ENCODE data around the gene CNTNAP2. TPM values are rescaled to one million over a fixed set of nuclear protein-coding genes. Genes with fewer than 3 reads are reported as not detected.

Gene CNTNAP2
- polyA plus RNA-seq, 4 donors: 0.54 to 10.1 (median 2.6) TPM

DNA sequence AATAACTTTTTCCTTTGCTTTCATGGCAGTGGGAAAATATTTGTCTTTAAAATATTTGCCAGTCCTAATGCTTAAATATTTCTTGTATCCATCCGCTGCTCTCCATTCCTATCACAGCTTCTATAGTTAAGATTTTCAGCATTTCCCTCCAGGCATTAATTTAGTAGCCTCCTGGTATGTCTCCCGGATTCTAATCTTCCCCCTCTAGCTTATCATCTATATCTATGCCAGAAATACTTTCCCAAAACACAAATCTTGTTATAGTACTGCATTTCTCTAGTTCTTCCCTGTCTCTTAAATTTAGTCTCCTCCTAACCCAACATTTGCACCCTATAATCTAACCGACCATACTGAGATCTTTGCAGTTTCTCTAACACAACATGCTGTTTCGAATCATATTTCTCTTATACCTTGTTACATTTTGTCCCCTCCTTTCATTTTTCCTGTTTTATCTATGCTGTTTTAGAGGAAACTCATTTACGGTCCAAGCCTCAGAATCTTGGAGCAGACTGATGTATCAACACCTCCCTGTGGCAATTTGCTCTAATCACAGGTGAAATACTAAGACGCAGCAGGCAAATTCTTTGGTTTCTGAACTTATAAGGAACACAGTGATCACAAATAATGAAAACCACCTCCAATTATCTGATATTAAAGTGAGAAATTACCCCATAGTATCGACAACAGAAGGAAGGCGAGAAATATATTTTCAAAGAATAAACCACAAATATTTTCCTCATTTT, 10.3 kb downstream of the CNTNAP2 start:
- no peaks in the 10 kb centered on the region for H3K9me3 ChIP-seq (ENCODE audit: control insufficient read depth in 2 of 2, insufficient read depth in 1 of 2, low read depth in 1 of 2, low read length in 1 of 2)
- H3K27ac ChIP-seq (ENCODE audit: low read depth in 1 of 3, low read length in 2 of 3): no peak overlapping the region
- H3K4me3 ChIP-seq (ENCODE audit: low read depth in 1 of 3, low read length in 3 of 3): no peak overlapping the region
- H3K36me3 ChIP-seq (ENCODE audit: control insufficient read depth in 3 of 3, insufficient read depth in 2 of 3, low read depth in 1 of 3, low read length in 3 of 3): no peaks in the 10 kb centered on the region
- DNase-seq (no peak), FAIRE-seq (no peak)
- 73 to 80% (median 75%) methylated on average over 8 of the region's 8 CpGs for WGBS, 3 donors
- no peaks in the 10 kb centered on the region for H3K4me1 ChIP-seq (ENCODE audit: control insufficient read depth in 3 of 3, insufficient read depth in 2 of 3, low read depth in 1 of 3, low read length in 2 of 3)
- no peaks in the 10 kb centered on the region for H3K27me3 ChIP-seq (ENCODE audit: control insufficient read depth in 3 of 3, insufficient read depth in 3 of 3, low read length in 3 of 3)

DNA sequence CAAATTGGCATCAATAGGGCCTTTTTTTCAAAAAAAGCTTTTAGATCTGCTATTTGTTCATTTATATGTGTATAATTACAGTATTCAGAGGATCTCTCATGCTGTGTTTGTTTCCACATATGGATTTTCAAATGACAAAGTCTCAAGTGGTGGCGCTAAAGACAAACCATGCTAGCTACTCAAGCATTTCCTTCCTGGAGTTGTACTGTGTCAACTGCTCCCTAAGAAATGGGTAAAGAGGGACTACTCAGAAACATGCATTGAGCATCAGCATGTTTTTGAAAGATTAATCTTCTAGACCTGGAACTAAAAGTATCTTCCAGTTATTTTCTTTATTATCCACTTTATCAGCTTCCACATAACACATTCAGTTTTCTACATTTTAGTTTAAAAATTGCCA, 12.7 kb downstream of the CNTNAP2 start:
- Histone ChIP-seq H3K27me3 (ENCODE audit: control insufficient read depth in 3 of 3, insufficient read depth in 3 of 3, low read length in 3 of 3) (no peaks in the 10 kb centered on the region), H3K36me3 (ENCODE audit: control insufficient read depth in 3 of 3, insufficient read depth in 2 of 3, low read depth in 1 of 3, low read length in 3 of 3) (no peaks in the 10 kb centered on the region), H3K4me3 (ENCODE audit: low read depth in 1 of 3, low read length in 3 of 3) (no peak overlapping the region), H3K27ac (ENCODE audit: low read depth in 1 of 3, low read length in 2 of 3) (no peak overlapping the region), H3K9me3 (ENCODE audit: control insufficient read depth in 2 of 2, insufficient read depth in 1 of 2, low read depth in 1 of 2, low read length in 1 of 2) (no peaks in the 10 kb centered on the region), H3K4me1 (ENCODE audit: control insufficient read depth in 3 of 3, insufficient read depth in 2 of 3, low read depth in 1 of 3, low read length in 2 of 3) (no peaks in the 10 kb centered on the region)
- no peak for DNase-seq
- no peak for FAIRE-seq
- WGBS, 3 donors: 23 to 39% (median 34%) methylated on average over 1 of the region's 1 CpG

DNA sequence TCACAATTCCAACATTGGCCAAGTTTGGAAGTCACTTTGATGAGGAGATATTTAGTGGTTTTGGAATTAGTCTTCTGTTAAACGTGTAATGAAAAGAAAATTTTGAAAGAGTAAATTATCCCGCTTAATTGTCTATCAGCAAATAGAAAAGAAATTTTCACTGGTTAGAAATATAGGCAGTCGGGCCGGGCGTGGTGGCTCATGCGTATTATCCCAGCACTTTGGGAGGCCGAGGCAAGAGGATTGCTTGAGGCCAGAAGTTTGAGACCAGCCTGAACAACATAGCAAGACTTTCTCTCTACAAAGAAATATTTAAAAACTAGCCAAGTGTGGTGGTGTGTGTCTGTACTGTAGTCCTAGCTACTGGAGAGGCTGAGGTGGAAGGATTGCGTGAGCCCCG, 13.4 kb downstream of the CNTNAP2 start:
- Histone ChIP-seq H3K27ac (ENCODE audit: low read depth in 1 of 3, low read length in 2 of 3) (no peak overlapping the region), H3K4me1 (ENCODE audit: control insufficient read depth in 3 of 3, insufficient read depth in 2 of 3, low read depth in 1 of 3, low read length in 2 of 3) (no peaks in the 10 kb centered on the region), H3K36me3 (ENCODE audit: control insufficient read depth in 3 of 3, insufficient read depth in 2 of 3, low read depth in 1 of 3, low read length in 3 of 3) (no peaks in the 10 kb centered on the region), H3K27me3 (ENCODE audit: control insufficient read depth in 3 of 3, insufficient read depth in 3 of 3, low read length in 3 of 3) (no peaks in the 10 kb centered on the region), H3K4me3 (ENCODE audit: low read depth in 1 of 3, low read length in 3 of 3) (no peak overlapping the region), H3K9me3 (ENCODE audit: control insufficient read depth in 2 of 2, insufficient read depth in 1 of 2, low read depth in 1 of 2, low read length in 1 of 2) (no peaks in the 10 kb centered on the region)
- WGBS, 3 donors: 93 to 95% (median 93%) methylated on average over 9 of the region's 9 CpGs
- FAIRE-seq: no peak
- no peak for DNase-seq

DNA sequence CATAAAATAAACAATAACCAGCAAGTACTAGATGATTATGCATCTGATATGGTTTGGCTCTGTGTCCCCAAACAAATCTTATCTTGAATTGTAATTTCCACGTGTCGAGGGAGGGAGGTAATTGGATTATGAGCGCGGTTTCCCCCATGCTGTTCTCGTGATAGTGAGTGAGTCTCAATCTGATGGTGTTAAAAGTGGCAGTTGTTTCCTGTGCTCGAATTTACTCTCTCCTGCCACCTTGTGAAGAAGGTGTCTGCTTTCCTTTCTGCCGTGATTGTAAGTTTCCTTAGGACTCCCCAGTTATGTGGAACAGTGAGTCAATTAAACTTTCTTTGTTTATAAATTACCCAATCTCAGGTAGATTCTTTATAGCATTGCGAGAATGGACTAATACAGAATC, 15.1 kb downstream of the CNTNAP2 start:
- DNase-seq (no peak), FAIRE-seq (no peak)
- Histone ChIP-seq H3K9me3 (ENCODE audit: control insufficient read depth in 2 of 2, insufficient read depth in 1 of 2, low read depth in 1 of 2, low read length in 1 of 2) (no peaks in the 10 kb centered on the region), H3K4me1 (ENCODE audit: control insufficient read depth in 3 of 3, insufficient read depth in 2 of 3, low read depth in 1 of 3, low read length in 2 of 3) (no peaks in the 10 kb centered on the region), H3K27ac (ENCODE audit: low read depth in 1 of 3, low read length in 2 of 3) (no peak overlapping the region), H3K36me3 (ENCODE audit: control insufficient read depth in 3 of 3, insufficient read depth in 2 of 3, low read depth in 1 of 3, low read length in 3 of 3) (no peaks in the 10 kb centered on the region), H3K27me3 (ENCODE audit: control insufficient read depth in 3 of 3, insufficient read depth in 3 of 3, low read length in 3 of 3) (no peaks in the 10 kb centered on the region), H3K4me3 (ENCODE audit: low read depth in 1 of 3, low read length in 3 of 3) (no peak overlapping the region)
- 66 to 75% (median 71%) methylated on average over 8 of the region's 8 CpGs for WGBS, 3 donors

DNA sequence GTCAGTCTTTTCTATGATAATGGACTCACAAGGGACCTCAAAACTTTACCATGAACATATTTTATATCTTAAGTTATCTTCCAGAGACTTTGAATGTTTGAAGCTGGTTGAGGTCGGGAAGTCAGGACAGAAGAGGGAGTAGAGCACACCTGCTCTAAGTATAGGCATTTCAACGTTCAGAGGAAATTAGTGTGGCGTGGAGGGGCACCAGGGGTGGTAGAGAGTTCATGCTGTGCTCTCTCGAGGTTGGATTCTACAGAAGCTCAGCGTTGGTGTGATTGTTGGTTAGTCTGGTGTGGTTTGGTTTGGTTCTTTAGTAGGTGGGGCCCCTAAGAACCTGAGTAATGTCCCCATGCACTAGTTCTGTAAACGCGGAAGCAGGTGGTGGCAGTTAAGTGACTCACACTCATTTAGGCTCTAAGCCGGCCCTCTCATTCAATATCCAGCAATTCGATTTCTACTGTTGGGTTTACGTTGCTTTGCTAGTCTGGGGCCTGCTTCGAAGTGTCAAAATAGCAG, 19.8 kb downstream of the CNTNAP2 start:
- FAIRE-seq (no peak), DNase-seq (no peak)
- H3K27ac ChIP-seq (ENCODE audit: low read depth in 1 of 3, low read length in 2 of 3): no peak overlapping the region
- no peaks in the 10 kb centered on the region for H3K27me3 ChIP-seq (ENCODE audit: control insufficient read depth in 3 of 3, insufficient read depth in 3 of 3, low read length in 3 of 3)
- WGBS, 3 donors: 67 to 77% (median 75%) methylated on average over 11 of the region's 11 CpGs
- no peaks in the 10 kb centered on the region for H3K36me3 ChIP-seq (ENCODE audit: control insufficient read depth in 3 of 3, insufficient read depth in 2 of 3, low read depth in 1 of 3, low read length in 3 of 3)
- no peak overlapping the region for H3K4me3 ChIP-seq (ENCODE audit: low read depth in 1 of 3, low read length in 3 of 3)
- no peaks in the 10 kb centered on the region for H3K4me1 ChIP-seq (ENCODE audit: control insufficient read depth in 3 of 3, insufficient read depth in 2 of 3, low read depth in 1 of 3, low read length in 2 of 3)
- H3K9me3 ChIP-seq (ENCODE audit: control insufficient read depth in 2 of 2, insufficient read depth in 1 of 2, low read depth in 1 of 2, low read length in 1 of 2): no peaks in the 10 kb centered on the region

DNA sequence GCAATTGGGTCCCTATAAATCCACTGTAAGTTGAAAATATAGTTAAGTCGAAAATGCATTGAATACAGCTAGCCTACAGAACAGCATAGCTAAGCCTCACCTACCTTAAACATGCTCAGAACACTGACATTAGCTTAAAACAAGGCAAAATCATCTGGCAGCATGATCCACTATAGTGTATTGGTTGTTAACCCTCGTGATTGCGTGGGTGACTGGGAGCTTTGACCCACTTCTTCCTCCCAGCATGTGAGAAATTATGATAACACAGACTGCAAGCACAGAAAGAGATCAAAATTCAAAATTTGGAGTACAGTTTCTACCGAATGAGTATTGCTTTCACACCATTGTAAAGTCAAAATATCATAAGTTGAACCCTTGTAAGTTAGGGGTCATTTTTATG, 22.3 kb downstream of the CNTNAP2 start:
- Histone ChIP-seq H3K4me1 (ENCODE audit: control insufficient read depth in 3 of 3, insufficient read depth in 2 of 3, low read depth in 1 of 3, low read length in 2 of 3) (no peaks in the 10 kb centered on the region), H3K27ac (ENCODE audit: low read depth in 1 of 3, low read length in 2 of 3) (no peak overlapping the region), H3K9me3 (ENCODE audit: control insufficient read depth in 2 of 2, insufficient read depth in 1 of 2, low read depth in 1 of 2, low read length in 1 of 2) (no peaks in the 10 kb centered on the region), H3K36me3 (ENCODE audit: control insufficient read depth in 3 of 3, insufficient read depth in 2 of 3, low read depth in 1 of 3, low read length in 3 of 3) (no peaks in the 10 kb centered on the region), H3K4me3 (ENCODE audit: low read depth in 1 of 3, low read length in 3 of 3) (no peak overlapping the region), H3K27me3 (ENCODE audit: control insufficient read depth in 3 of 3, insufficient read depth in 3 of 3, low read length in 3 of 3) (no peaks in the 10 kb centered on the region)
- 56 to 72% (median 62%) methylated on average over 4 of the region's 4 CpGs for WGBS, 3 donors
- no peak for FAIRE-seq
- DNase-seq: no peak

DNA sequence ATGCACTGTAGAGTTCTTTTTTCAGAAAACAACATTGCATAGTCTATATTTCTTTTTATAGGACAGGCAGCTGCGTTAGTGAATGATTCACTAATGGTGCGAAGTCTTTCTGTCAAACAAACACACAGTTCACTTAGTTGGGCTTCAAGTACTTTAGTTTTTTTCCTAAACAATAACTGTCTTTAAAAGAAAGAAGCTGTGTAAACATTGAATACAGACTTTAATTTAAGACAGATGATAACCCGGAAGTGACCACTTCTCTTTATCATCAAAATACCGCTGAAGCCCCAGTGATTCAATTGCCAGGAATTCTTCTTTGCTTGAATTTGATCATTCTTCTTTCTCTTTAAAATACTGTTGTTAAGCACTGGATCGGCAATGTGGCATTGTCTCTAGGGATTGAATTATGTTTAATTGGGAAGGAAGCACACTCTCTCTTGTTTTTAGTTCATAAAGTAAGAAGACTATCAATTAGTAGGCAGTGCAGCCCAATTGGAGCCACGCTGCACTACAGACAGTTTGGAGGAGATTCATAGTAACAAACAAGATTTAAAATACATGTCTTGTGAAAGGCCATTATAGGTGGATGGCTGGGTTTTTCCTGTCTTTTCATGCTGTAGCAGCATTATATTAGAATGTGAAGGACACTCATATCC, 30.4 kb downstream of the CNTNAP2 start:
- WGBS, 3 donors: 25 to 45% (median 34%) methylated on average over 6 of the region's 6 CpGs
- Histone ChIP-seq H3K4me3 (ENCODE audit: low read depth in 1 of 3, low read length in 3 of 3) (no peak overlapping the region), H3K4me1 (ENCODE audit: control insufficient read depth in 3 of 3, insufficient read depth in 2 of 3, low read depth in 1 of 3, low read length in 2 of 3) (no peaks in the 10 kb centered on the region), H3K27me3 (ENCODE audit: control insufficient read depth in 3 of 3, insufficient read depth in 3 of 3, low read length in 3 of 3) (no peaks in the 10 kb centered on the region), H3K27ac (ENCODE audit: low read depth in 1 of 3, low read length in 2 of 3) (no peak overlapping the region), H3K9me3 (ENCODE audit: control insufficient read depth in 2 of 2, insufficient read depth in 1 of 2, low read depth in 1 of 2, low read length in 1 of 2) (no peaks in the 10 kb centered on the region), H3K36me3 (ENCODE audit: control insufficient read depth in 3 of 3, insufficient read depth in 2 of 3, low read depth in 1 of 3, low read length in 3 of 3) (no peaks in the 10 kb centered on the region)
- DNase-seq (no peak), FAIRE-seq (no peak)

DNA sequence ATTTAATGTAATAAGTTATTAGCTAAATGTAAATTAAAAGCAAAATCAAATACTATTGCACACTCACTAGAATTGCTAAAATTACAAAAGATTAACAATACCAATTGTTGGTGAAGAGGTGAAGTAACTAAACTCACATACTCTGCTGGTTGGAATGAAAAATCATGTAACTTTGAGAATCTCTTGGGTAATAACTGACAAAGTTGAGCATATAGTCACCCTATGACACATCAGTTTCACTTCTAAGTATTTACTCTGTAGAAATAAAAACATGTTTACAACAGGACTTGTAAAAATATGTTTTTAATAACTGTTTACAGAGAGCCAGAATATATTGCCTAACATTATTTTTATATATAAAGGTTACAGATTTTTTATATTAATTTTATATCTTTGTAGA, 33.6 kb downstream of the CNTNAP2 start:
- H3K36me3 ChIP-seq (ENCODE audit: control insufficient read depth in 3 of 3, insufficient read depth in 2 of 3, low read depth in 1 of 3, low read length in 3 of 3): no peaks in the 10 kb centered on the region
- no peak for FAIRE-seq
- H3K27ac ChIP-seq (ENCODE audit: low read depth in 1 of 3, low read length in 2 of 3): no peak overlapping the region
- H3K9me3 ChIP-seq (ENCODE audit: control insufficient read depth in 2 of 2, insufficient read depth in 1 of 2, low read depth in 1 of 2, low read length in 1 of 2): no peaks in the 10 kb centered on the region
- H3K4me3 ChIP-seq (ENCODE audit: low read depth in 1 of 3, low read length in 3 of 3): no peak overlapping the region
- no peak for DNase-seq
- H3K27me3 ChIP-seq (ENCODE audit: control insufficient read depth in 3 of 3, insufficient read depth in 3 of 3, low read length in 3 of 3): no peaks in the 10 kb centered on the region
- H3K4me1 ChIP-seq (ENCODE audit: control insufficient read depth in 3 of 3, insufficient read depth in 2 of 3, low read depth in 1 of 3, low read length in 2 of 3): no peaks in the 10 kb centered on the region

All from small intestine (tissue), 7 donors.